ENCODE results near the gene LIAS.

The LIAS gene

DNA sequence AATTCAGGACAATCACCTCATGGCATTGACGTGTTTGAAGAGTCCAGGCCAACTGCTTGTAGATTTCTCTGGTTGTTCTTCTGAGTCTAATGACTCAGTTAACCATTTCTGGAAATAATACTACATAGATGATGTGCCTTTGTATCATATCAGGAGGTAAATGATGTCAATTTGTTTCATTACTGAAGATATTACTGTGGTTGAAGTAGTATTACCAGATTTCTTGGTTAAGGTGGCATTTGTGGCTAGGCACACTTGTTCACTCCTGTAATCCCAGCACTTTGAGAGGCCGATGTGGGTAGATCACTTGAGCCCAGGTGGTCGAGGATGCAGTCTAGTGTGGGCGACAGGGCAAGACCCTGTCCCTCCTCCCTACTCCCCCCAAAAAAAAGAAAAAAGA, 15.9 kb upstream of the LIAS start:
- H3K4me3 Mint-ChIP-seq: no peak overlapping the region
- H3K27me3 Mint-ChIP-seq (ENCODE audit: low read depth): peaks cover 16% of the 10 kb centered on the region
- no peak overlapping the region for H3K27ac Mint-ChIP-seq
- H3K36me3 Mint-ChIP-seq (ENCODE audit: low read depth): peaks cover 2% of the 10 kb centered on the region
- TF ChIP-seq, protein P1, sequence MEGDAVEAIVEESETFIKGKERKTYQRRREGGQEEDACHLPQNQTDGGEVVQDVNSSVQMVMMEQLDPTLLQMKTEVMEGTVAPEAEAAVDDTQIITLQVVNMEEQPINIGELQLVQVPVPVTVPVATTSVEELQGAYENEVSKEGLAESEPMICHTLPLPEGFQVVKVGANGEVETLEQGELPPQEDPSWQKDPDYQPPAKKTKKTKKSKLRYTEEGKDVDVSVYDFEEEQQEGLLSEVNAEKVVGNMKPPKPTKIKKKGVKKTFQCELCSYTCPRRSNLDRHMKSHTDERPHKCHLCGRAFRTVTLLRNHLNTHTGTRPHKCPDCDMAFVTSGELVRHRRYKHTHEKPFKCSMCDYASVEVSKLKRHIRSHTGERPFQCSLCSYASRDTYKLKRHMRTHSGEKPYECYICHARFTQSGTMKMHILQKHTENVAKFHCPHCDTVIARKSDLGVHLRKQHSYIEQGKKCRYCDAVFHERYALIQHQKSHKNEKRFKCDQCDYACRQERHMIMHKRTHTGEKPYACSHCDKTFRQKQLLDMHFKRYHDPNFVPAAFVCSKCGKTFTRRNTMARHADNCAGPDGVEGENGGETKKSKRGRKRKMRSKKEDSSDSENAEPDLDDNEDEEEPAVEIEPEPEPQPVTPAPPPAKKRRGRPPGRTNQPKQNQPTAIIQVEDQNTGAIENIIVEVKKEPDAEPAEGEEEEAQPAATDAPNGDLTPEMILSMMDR (IDR thresholded peaks at IDR 0.05; ENCODE audit: unreplicated experiment in 3 of 3): no peak
- no peaks in the 10 kb centered on the region for H3K4me1 Mint-ChIP-seq
- no peaks in the 10 kb centered on the region for H3K9me3 Mint-ChIP-seq

DNA sequence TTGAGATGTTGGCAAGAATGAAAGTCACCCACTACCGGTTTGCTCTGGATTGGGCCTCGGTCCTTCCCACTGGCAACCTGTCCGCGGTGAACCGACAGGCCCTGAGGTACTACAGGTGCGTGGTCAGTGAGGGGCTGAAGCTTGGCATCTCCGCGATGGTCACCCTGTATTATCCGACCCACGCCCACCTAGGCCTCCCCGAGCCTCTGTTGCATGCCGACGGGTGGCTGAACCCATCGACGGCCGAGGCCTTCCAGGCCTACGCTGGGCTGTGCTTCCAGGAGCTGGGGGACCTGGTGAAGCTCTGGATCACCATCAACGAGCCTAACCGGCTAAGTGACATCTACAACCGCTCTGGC, 12.4 kb upstream of the LIAS start:
- Mint-ChIP-seq H3K4me1 (no peaks in the 10 kb centered on the region), H3K9me3 (no peaks in the 10 kb centered on the region), H3K27me3 (ENCODE audit: low read depth) (no peaks in the 10 kb centered on the region), H3K36me3 (ENCODE audit: low read depth) (peaks cover 20% of the 10 kb centered on the region), H3K4me3 (no peak overlapping the region), H3K27ac (no peak overlapping the region)
- TF ChIP-seq, protein P1 (IDR thresholded peaks at IDR 0.05; ENCODE audit: unreplicated experiment in 3 of 3): no peak

DNA sequence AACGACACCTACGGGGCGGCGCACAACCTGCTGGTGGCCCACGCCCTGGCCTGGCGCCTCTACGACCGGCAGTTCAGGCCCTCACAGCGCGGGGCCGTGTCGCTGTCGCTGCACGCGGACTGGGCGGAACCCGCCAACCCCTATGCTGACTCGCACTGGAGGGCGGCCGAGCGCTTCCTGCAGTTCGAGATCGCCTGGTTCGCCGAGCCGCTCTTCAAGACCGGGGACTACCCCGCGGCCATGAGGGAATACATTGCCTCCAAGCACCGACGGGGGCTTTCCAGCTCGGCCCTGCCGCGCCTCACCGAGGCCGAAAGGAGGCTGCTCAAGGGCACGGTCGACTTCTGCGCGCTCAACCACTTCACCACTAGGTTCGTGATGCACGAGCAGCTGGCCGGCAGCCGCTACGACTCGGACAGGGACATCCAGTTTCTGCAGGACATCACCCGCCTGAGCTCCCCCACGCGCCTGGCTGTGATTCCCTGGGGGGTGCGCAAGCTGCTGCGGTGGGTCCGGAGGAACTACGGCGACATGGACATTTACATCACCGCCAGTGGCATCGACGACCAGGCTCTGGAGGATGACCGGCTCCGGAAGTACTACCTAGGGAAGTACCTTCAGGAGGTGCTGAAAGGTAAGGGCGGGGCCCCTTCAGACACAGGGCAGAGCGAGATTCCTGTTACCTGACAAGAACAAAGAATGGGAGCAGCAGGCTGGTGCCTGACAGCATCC, 11.8 kb upstream of the LIAS start:
- Mint-ChIP-seq H3K27me3 (ENCODE audit: low read depth) (no peaks in the 10 kb centered on the region), H3K27ac (no peak overlapping the region), H3K9me3 (no peaks in the 10 kb centered on the region), H3K4me3 (no peak overlapping the region), H3K4me1 (no peaks in the 10 kb centered on the region), H3K36me3 (ENCODE audit: low read depth) (peaks cover 26% of the 10 kb centered on the region)
- TF ChIP-seq, protein P1 (IDR thresholded peaks at IDR 0.05; ENCODE audit: unreplicated experiment in 3 of 3): no peak

DNA sequence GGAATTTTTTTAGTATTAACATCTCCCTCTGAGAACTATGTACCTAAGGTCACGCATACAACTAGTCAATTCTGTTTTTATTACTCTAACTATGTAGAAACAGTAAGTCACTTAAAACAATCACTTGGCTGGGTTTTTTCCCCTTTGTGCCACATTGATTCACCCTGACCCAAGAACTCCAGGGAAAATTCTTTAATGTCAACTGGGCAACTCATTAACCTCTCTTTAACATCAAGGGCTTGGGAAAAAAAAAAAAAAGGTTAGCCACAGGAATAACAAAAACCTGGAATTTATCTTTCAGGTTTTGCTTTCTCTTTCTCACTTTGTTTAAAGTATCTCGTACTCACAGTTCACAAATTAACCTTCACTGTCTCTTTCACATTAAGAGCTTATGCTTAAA, 8.2 kb upstream of the LIAS start:
- H3K4me1 Mint-ChIP-seq: no peaks in the 10 kb centered on the region

DNA sequence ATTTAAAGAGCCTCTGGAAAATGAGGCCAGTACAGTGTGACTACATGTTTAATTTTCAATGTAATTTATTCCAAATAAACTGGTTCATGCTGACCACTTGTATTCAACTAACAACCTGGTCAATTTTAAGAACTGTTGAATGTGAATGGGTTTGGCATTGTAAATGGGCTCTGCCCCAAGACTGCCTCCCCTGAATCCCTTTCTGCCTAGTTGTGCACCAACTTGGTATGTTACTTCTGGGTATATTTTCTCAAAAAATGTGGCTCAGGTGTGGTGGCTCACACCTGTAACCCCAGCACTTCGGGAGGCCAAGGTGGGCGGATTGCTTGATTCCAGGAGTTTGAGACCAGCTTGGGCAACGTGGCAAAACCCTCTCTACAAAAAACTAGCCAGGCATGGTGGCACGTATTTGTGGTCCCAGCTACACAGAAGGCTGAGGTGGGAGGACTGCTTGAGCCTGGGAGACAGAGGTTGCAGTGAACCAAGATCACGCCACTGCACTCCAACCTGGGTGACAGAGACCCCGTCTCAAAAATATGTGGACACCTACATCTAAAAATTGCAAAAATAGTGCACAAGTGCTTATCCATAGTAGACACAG, 7.3 kb upstream of the LIAS start:
- Mint-ChIP-seq H3K4me3 (no peak overlapping the region), H3K4me1 (peaks cover 4% of the 10 kb centered on the region), H3K9me3 (no peaks in the 10 kb centered on the region), H3K27me3 (ENCODE audit: low read depth) (no peaks in the 10 kb centered on the region), H3K36me3 (ENCODE audit: low read depth) (peaks cover 67% of the 10 kb centered on the region), H3K27ac (peak overlapping the region in 2 of 3 experiments; percentile 40 to 84)
- TF ChIP-seq, protein P1 (IDR thresholded peaks at IDR 0.05; ENCODE audit: unreplicated experiment in 3 of 3): no peak

More for the DNA sequence above, 8.2 kb upstream of the LIAS start:
- H3K36me3 Mint-ChIP-seq (ENCODE audit: low read depth): peaks cover 59% of the 10 kb centered on the region
- no peaks in the 10 kb centered on the region for H3K27me3 Mint-ChIP-seq (ENCODE audit: low read depth)
- TF ChIP-seq, protein P1 (IDR thresholded peaks at IDR 0.05; ENCODE audit: unreplicated experiment in 3 of 3): no peak
- H3K4me3 Mint-ChIP-seq: no peak overlapping the region
- H3K9me3 Mint-ChIP-seq: no peaks in the 10 kb centered on the region
- H3K27ac Mint-ChIP-seq: peak overlapping the region; percentile 15 to 84 (median 57)

All from nephron (organoid).